OCI-LY3 (cell line): ENCODE measurements around the gene SEMA6A.

Experiments
- H2AFZ ChIP-seq: fragments of 200-600, 300-600 bp; shearing (Covaris generic); 2 replicates; pipeline ENCODE4 v1.6.0; 2014; ENCODE audit warnings: antibody characterized with exemption, low read depth, low read length
- H3K27ac ChIP-seq: fragments of 200-600, 300-600 bp; sonication (generic); 2 replicates; pipeline ENCODE4 v1.5.1; 2014; ENCODE audit warnings: mild to moderate bottlenecking, low read length, moderate library complexity, mixed read lengths
- H3K27me3 ChIP-seq: fragments of 200-600, 300-600 bp; sonication (generic); 2 replicates; pipeline ENCODE4 v1.6.1; 2014; ENCODE audit warnings: low read depth, low read length, mixed read lengths
- H3K36me3 ChIP-seq: fragments of 200-600, 300-600 bp; sonication (generic); replicated peaks from 2 replicates; pipeline ENCODE3; 2014; ENCODE audit warnings: low read depth, low read length, mixed read lengths
- H3K4me1 ChIP-seq: fragments of 300-600, 200-600 bp; sonication (generic); 2 replicates; pipeline ENCODE4 v1.6.1; 2014; ENCODE audit warnings: low read length, mixed read lengths
- H3K4me2 ChIP-seq: fragments of 200-600, 300-600 bp; sonication (generic); 2 replicates; pipeline ENCODE4 v1.6.1; 2014; ENCODE audit warnings: low read length, mixed read lengths
- H3K4me3 ChIP-seq: fragments of 300-600, 200-600 bp; sonication (generic); 2 replicates; pipeline ENCODE4 v1.5.1; 2014; ENCODE audit warnings: antibody characterized with exemption, mild to moderate bottlenecking, low read length, moderate library complexity
- H3K79me2 ChIP-seq: fragments of 300-600, 200-600 bp; shearing (Covaris generic); 2 replicates; pipeline ENCODE4 v1.6.1; 2014; ENCODE audit warnings: mild to moderate bottlenecking, low read length, mixed read lengths
- H3K9ac ChIP-seq: fragments of 300-600, 200-600 bp; shearing (Covaris generic); 2 replicates; pipeline ENCODE4 v1.6.0; 2014; ENCODE audit warnings: mild to moderate bottlenecking, low read length, moderate library complexity
- H3K9me3 ChIP-seq: fragments of 200-600, 300-600 bp; shearing (Covaris generic); 2 replicates; pipeline ENCODE4 v1.6.1; 2014; ENCODE audit warnings: low read length, mixed read lengths; ENCODE audit not compliant: insufficient read depth
- H4K20me1 ChIP-seq: fragments of 200-600, 300-600 bp; sonication (generic); 2 replicates; pipeline ENCODE4 v1.6.1; 2016; ENCODE audit warnings: low read length, mixed read lengths; ENCODE audit not compliant: insufficient read depth
- EZH2phosphoT487 ChIP-seq: fragments of 200-600 bp; shearing (Covaris generic); IDR thresholded peaks from 2 replicates; pipeline ENCODE4 v1.6.1; 2018; ENCODE audit warnings: antibody characterized with exemption, mixed run types, low read depth
- TF ChIP-seq, protein P1 (sequence below): fragments of 200-600, 300-600 bp; sonication (generic); IDR thresholded peaks from 2 replicates; pipeline ENCODE4 v1.5.1; 2014; ENCODE audit warnings: antibody characterized with exemption, low read length, low read depth

Gene SEMA6A

DNA sequence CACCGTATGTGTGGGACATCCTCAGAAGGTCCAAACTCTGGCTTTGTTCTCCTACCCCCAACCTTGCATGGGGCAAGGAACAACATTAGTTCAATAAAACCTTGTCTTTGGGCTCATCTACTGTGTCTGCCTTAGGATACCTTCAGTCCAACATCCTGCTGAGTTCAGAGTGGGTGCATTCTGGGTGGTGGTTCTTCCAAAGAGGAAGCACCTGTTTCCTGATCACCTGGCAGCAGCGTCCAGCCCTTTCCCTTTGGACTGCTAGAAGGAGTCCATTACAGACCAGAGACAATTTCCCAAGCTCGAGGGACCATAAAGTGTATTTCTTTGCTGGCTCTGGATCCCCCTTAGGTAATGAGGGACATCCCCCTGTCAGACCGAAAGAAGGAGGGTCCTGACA lies 154.1 kb downstream of the SEMA6A start:
- Histone ChIP-seq H3K4me1 (no peaks in the 10 kb centered on the region), H3K9ac (no peak overlapping the region), H3K4me3 (no peak overlapping the region), H2AFZ (no peak overlapping the region), H3K27me3 (no peaks in the 10 kb centered on the region), H3K9me3 (no peaks in the 10 kb centered on the region), H3K4me2 (no peak overlapping the region), H3K36me3 (no peaks in the 10 kb centered on the region), H3K27ac (no peak overlapping the region), H3K79me2 (no peaks in the 10 kb centered on the region), H4K20me1 (no peaks in the 10 kb centered on the region)
- TF ChIP-seq EZH2phosphoT487, result no peak
- TF ChIP-seq, protein P1, sequence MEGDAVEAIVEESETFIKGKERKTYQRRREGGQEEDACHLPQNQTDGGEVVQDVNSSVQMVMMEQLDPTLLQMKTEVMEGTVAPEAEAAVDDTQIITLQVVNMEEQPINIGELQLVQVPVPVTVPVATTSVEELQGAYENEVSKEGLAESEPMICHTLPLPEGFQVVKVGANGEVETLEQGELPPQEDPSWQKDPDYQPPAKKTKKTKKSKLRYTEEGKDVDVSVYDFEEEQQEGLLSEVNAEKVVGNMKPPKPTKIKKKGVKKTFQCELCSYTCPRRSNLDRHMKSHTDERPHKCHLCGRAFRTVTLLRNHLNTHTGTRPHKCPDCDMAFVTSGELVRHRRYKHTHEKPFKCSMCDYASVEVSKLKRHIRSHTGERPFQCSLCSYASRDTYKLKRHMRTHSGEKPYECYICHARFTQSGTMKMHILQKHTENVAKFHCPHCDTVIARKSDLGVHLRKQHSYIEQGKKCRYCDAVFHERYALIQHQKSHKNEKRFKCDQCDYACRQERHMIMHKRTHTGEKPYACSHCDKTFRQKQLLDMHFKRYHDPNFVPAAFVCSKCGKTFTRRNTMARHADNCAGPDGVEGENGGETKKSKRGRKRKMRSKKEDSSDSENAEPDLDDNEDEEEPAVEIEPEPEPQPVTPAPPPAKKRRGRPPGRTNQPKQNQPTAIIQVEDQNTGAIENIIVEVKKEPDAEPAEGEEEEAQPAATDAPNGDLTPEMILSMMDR, result no peak

DNA sequence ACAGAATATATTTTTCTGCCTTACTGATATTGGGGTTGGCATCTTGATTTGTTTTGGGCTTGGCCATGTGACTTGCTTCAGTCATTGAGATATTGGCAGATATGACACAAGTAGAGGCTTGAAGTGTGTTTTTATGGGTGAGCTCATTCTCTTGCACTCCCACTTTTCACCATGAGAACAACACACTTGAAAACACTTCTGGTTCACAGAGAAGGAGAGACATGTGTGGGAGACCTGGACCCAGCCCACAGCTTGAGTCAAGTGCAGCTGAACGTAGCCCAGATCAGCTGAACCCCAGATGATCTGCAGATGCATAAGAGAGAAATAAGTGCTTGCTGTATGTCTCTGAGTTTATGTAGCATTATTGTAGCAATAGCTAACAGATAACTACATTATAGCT lies 155.4 kb downstream of the SEMA6A start:
- no peaks in the 10 kb centered on the region for H4K20me1 ChIP-seq
- no peak for TF ChIP-seq EZH2phosphoT487
- TF ChIP-seq, protein P1, result no peak
- no peak overlapping the region for H2AFZ ChIP-seq
- no peak overlapping the region for H3K4me3 ChIP-seq
- no peak overlapping the region for H3K4me2 ChIP-seq
- H3K27me3 ChIP-seq, result no peaks in the 10 kb centered on the region
- no peaks in the 10 kb centered on the region for H3K4me1 ChIP-seq
- H3K36me3 ChIP-seq, result no peaks in the 10 kb centered on the region
- H3K79me2 ChIP-seq, result no peaks in the 10 kb centered on the region
- no peak overlapping the region for H3K9ac ChIP-seq
- no peak overlapping the region for H3K27ac ChIP-seq
- no peaks in the 10 kb centered on the region for H3K9me3 ChIP-seq

DNA sequence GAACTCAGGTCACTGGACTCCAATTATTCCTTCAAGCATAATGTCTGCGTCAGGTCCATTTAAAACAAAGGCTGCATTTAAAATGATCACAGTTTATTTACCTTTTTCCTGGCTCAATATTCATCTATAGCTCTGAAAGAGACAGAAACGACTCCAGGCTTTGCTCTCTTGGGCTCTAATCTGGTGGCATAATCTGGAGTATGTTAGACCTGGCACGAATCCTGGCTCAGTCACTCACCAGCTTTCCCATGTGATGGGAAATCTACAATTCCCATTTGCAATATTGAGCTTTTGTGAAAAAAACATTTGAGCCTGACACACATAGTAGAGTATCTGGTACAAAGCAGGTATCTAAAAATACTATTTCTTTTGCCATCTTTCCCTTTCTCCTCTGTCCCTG lies 155.8 kb downstream of the SEMA6A start:
- Histone ChIP-seq H3K36me3 (no peaks in the 10 kb centered on the region), H3K4me1 (no peaks in the 10 kb centered on the region), H3K27ac (no peak overlapping the region), H3K79me2 (no peaks in the 10 kb centered on the region), H3K27me3 (no peaks in the 10 kb centered on the region), H3K4me2 (no peak overlapping the region), H3K4me3 (no peak overlapping the region), H2AFZ (no peak overlapping the region), H4K20me1 (no peaks in the 10 kb centered on the region), H3K9me3 (no peaks in the 10 kb centered on the region), H3K9ac (no peak overlapping the region)
- TF ChIP-seq EZH2phosphoT487, result no peak
- TF ChIP-seq, protein P1, result no peak

DNA sequence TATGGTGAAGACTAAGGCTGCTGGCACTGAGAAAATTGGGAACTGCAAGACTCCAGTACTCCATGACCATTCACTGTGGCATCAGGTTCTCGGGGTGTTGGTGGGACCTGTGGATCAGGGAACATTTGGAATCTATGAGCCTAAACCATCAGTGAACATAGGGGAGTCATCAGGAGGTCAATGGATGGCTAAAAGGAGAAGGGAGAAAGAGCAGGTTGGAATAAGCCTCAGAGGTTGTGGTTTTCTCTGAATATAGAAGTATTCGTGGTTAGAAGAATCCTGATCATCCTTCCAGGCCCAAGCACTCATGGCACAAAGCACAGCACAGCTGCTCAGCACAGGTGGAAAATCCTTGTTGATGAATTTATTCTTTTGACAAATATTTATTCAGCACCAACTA lies 156.6 kb downstream of the SEMA6A start:
- H3K27me3 ChIP-seq, result no peaks in the 10 kb centered on the region
- no peak overlapping the region for H3K4me2 ChIP-seq
- no peaks in the 10 kb centered on the region for H3K4me1 ChIP-seq
- H2AFZ ChIP-seq, result no peak overlapping the region
- no peak overlapping the region for H3K9ac ChIP-seq
- no peak for TF ChIP-seq EZH2phosphoT487
- TF ChIP-seq, protein P1, result no peak
- H3K4me3 ChIP-seq, result no peak overlapping the region
- H3K36me3 ChIP-seq, result no peaks in the 10 kb centered on the region
- H3K9me3 ChIP-seq, result no peaks in the 10 kb centered on the region
- no peaks in the 10 kb centered on the region for H3K79me2 ChIP-seq
- no peaks in the 10 kb centered on the region for H4K20me1 ChIP-seq
- H3K27ac ChIP-seq, result no peak overlapping the region
